ENCODE results near the gene EMP2. TPM values are rescaled to one million over a fixed set of nuclear protein-coding genes. Genes with fewer than 3 reads are reported as not detected.
"Not testable (repeated sequence)": the region's sequence is repeated elsewhere in the genome, so short reads cannot be mapped to it uniquely, and the experiment has no call there.

EMP2 gene
- polyA plus RNA-seq, 4 donors: 22.2 to 25.9 (median 23.9) TPM

DNA sequence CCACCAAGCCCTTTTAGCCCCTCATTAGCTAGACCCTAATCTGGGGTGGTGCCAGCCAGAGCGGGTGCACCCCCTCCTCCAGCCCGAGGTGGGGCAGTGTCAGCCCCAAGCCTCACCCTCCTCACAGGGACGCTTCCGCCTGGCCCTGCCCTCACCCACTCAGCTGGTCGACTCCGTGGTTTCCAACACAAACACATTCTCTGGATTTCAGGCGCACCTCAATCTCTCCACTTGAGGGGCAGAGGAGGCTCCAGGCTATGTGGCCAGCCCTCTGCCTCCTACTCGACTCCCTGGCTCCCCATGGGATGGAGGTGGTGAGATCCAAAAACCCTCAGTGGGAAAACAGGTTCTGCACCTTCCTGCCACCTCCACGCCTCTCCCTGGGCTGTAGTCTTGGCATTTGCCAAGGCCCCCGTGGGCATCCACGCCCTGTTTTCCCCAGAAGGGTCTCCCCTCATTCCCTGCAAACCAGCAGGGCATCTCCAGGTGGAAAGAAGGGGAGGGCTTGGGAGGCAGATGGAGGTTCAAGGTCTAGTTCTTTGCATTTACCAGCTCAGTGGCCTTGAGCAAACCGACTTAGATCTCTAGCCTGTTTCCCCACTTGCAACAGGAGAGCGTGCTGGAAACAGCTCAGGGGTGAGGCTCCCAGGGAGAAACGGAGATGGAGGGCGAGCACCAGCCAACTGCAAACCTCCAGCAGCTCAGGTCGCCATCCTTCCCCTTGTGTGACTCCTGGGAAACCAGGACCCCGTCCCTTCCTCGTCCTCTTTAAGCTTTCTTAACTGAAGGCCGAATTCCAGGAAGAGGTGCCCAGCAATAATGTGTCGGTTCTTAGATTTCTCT lies 1.7 kb downstream of the EMP2 start:
- no peak for DNase-seq (ENCODE audit: low read depth in 4 of 4, low spot score in 2 of 4)

DNA sequence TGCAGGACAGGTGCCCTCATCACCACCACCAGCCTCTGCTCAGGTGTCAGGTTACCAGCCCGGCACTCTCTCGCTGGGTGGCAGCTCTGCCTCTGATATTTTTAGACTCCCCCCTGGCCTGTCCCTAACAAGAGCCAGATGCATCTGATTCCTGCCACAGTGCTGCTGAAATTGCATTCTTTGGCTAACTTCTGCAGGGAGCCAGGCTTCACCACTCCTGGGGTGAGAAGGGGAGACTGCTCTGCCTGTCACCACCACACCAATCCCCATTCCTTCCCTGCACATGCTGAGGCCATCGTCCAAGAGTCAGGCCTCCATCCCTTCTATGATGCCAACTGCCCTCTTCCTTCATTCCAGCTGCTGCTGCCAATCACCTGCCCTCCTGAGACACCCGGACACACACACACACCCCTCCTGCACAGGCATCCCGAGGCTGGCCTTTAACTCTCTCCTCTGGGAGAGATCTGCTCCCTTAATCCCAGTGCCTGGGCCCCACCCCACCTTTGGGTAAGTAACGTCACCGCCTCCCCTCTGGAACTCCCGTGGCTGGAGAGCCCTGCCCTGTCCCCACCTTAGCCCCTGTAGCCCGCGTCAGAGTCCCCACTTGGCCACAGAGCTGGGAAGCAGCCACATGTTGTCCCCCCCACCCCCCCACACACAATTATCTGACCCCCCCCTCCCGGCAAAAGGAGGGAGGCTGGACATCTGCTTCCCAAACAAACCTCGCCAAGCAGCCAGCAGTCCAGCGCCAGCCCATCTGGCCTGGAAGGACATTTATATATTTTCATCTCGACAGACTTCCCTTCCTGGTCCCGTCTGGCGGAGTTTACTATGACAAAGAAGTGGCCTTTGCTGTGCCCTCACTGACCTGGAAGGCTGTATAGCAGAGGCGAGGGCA lies 2.8 kb downstream of the EMP2 start:
- no peak for DNase-seq (ENCODE audit: low read depth in 4 of 4, low spot score in 2 of 4)

DNA sequence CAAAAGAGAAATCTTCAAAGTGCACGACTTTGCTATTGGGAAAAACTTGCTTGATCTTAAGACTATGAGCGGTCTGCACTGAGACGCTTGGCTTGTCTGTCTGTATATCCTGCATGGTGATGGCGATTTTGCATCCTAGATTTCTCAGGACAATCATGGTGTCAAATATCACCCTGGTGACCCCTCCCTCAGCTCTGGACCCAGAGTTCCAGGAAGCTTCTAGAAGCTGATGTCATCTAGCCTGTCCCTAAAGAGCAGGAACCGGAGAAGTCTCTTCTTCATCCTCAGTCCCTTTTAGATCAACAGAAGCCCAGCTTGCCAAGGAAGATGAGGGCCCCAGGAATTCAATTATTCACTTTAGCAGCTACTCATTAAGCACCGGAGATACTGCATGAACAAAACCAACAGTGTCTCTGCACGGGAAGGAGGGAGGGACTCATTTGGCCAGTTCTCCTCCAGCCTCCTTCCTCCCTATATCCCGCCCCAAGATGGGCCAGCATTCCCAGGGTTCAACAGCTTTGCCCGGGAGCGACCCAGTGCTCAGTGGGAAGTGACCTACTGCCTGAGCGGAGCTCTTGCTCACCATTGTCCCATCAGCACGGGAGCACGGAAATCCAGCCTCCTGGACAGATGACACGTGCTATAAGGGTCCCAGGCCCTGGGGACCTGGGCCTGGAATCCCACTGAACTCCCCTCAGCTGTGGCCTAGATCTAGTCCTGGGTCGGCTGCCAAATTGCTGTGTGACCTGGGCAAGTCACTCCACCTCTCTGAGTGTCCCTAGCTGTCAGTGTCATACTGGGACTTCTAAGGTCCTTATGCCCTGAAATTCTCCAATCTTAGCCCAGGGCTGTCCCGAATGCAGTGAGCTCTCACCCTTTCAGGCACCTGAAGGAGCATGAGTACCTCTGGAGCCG lies 3.8 kb downstream of the EMP2 start:
- DNase-seq (ENCODE audit: low read depth in 4 of 4, low spot score in 2 of 4): no peak

DNA sequence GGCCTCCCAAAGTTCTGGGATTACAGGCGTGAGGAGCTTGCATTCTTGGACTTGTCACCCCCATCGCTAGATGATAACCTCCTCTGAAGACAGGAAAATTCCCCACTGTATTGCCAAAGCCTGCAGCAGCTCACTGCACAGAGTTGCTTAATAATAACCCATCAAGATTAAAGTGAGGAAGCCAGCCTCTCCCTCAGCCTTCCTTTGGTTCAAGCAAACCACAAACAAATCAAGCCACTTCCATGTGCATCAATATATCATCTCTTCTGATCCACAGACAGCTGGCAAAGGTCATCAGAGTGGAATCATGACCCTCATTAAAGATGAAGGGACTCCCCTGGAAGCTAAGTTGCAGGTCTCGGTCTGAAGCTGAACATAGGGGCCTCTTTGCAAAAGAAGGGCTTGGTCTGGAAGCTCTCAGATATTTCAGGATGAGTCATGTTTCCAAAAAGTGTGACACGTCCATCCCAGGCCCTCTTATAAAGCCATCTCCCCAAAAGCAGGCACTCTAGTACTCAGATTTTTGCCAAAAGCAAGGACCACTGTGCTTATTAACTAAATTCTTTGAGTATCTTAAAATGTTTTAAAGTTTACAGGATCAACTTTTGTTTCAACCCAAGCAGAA lies 4.8 kb downstream of the EMP2 start:
- DNase-seq (ENCODE audit: low read depth in 4 of 4, low spot score in 2 of 4): no peak

DNA sequence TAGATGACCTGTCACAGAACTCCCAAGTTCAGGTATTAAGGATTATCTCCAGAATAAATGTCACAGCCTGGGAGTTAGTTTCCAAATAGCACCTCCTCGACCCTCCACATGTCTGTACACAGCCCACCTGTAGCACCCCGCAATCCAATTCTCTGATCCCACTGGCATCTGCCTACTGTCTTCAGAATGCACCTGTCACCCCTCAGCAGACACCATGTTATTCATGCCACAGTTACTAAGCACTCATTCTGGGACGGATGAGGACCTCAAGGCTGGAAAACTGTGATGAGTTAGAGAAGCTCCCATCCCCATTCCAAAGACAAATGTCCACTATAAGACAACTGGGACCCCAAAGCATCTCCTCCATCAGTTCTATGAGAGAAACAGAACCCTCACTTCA lies 7.8 kb downstream of the EMP2 start:
- DNase-seq (ENCODE audit: low read depth in 4 of 4, low spot score in 2 of 4): no peak

DNA sequence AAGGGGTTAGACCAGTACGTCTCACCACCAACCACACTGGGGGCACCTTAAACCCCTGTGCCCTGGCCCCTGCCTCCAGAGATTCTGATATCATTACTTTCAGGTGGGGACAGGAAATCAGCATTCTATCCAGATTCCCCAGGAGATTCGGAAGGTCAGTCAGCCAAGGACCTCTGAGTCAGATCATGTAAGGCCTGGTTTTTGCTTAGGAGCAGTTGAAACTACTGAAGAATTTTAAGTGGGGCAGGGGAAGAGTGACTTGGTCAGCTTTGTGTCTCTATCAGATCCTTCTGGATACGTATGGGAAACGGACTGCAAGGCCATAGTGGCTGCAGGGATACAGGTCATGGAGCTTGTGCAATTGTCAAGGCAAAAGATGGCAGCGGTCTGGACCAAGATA lies 9.0 kb downstream of the EMP2 start:
- no peak for DNase-seq (ENCODE audit: low read depth in 4 of 4, low spot score in 2 of 4)

DNA sequence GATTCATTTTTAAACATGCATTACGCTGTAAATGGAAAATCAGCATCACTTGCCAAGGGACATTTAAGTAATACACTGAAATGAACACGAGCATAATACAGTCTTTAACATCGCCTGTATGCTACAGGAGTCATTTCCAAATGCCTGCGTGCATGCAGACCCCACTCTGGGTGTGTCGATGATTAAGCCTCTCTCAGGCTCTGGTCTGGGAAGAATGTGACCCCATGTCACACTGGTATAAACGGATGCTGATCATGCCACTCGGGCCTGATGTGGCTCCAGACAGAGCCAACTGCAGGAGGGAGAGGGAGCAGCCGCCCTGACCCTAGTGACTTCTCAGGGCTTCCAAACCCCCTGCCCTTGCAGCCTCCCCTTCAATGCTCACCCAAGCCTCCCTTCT lies 10.8 kb downstream of the EMP2 start:
- DNase-seq (ENCODE audit: low read depth in 4 of 4, low spot score in 2 of 4): no peak

DNA sequence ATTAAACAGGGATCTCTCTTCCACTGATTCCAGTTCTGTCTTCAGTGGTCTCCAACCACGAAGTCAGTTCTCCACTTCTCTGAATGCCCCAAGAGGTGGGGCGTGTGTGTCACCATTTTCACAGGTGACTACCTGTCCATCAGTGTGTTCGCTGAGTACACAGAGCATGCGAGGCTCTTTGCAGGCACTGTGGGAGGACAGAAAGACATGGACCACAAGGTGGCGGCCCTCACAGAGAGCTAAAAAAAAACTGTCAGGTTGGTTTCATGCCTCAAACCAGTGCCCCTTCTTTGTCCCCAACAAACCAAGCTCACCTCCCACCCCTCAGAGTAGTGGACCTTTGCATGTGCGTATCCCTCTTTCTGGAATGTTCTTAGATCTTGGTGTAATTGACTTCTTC lies 13.8 kb downstream of the EMP2 start:
- no peak for DNase-seq (ENCODE audit: low read depth in 4 of 4, low spot score in 2 of 4)

DNA sequence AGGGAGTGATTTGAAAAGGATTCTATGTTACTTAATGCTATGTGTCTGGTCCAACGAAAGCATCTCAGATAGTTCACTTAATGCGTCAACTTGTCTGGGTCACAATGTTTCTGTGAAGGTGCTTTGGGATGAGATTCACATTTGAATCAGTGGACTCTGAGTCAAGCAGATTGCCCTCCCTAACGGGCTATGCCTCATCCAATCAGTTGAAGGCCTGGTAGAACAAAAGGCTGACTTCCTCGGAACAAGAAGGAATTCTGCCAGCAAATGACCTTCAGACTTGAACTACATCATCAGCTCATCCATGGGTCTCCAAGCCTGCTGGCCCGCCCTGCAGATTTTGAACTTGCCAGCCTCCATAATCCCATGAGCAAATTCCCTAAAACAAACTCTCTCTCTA lies 15.2 kb downstream of the EMP2 start:
- DNase-seq (ENCODE audit: low read depth in 4 of 4, low spot score in 2 of 4): no peak

DNA sequence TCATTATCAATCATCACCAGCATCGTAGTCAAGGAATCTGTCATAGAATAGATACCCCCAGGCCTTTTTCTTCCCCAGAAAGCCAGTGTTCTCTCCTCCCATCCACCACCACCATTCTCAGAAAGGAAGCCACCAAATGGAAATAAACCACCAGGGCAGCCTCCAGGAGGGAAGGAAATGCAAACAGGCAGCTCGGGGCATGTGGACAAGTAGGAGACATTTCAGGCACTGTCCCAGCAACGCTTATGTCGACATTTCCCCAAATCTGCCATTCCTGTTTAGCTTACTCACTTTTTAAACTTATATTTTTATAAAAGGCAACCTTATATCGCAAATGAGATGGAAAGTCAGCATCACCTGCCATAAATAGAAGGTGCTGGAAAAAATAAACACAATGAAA lies 15.8 kb downstream of the EMP2 start:
- DNase-seq (ENCODE audit: low read depth in 4 of 4, low spot score in 2 of 4): no peak

DNA sequence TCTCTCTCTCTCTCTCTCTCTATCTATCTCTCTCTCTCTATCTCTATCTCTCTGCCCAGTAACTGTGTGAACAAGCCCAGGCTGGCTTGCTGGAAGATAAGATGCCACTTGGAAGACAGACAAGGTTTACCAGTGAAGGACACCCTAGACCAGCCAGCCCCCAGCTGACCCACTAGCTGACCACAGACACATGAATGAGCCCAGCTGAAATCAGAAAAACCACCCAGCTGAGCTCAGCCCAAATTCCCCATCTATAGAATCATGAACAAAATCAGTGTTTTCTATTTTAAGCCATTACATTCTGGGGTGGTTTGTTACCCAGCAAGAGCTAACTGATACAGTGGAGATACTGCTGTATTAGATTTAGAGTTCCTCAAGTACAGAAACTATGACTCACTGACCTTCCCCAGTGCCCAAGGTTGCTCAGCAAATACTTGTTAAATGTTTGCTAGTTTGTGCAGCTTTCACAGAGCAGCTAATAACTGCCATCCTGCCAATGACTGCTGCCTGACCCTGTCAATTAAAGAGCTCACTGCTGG lies 18.0 kb downstream of the EMP2 start:
- DNase-seq (ENCODE audit: low read depth in 4 of 4, low spot score in 2 of 4): no peak

DNA sequence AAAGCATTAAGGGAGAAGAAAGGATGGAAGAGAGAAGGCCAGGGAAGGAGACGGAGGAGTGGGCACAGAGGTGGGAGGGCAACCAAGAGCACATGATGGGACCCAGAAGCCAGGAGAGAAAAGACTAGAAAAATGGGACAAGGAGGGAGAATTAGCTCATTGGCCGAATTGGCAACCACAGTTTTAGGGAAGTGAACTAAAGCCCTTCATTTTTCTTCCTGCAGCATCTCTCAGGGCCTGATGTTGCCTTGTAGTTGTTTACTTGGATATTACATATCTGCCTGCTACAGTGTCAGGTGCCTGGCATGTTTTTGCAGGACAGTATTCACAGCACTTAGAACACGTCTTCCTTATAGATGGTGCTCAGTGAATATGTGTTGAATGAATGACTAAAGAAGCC lies 19.0 kb downstream of the EMP2 start:
- DNase-seq (ENCODE audit: low read depth in 4 of 4, low spot score in 2 of 4): no peak

DNA sequence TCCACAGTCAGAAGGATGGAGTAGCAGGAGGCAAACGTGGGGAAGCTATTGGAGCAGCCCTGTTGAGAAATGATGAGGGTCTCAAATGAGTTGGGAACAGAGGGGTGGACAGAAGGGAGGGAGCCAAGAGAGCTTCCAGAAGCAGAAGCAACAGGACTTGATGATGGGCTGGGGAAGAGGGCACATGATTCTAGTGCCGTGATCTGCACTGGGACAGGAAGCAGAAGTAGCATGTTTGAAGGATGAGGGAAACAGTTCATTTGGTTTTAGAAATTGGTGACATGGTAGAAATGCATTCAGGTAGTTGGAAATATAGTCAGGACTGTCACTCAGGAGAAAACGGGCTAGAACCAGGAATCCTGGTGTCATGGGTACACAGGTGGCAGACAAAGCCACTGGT lies 19.4 kb downstream of the EMP2 start:
- no peak for DNase-seq (ENCODE audit: low read depth in 4 of 4, low spot score in 2 of 4)

DNA sequence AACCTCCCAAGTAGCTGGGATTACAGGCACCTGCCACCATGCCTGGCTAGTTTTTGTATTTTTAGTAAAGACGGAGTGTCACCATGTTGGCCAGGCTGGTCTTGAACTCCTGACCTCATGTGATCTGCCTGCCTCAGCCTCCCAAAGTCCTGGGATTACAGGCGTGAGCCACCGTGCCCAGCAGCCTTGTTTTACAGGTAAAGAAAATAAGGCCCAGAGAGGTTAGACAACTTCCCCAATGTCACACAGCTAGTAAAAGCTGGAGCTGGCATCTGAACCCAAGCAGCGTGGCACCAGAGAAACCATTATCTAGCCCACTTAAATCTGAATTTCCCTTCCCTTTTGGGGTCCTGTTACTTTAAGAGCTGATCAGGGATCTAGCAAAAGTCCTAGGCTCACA lies 20.6 kb downstream of the EMP2 start:
- not testable (repeated sequence) for DNase-seq (ENCODE audit: low read depth in 4 of 4, low spot score in 2 of 4)

DNA sequence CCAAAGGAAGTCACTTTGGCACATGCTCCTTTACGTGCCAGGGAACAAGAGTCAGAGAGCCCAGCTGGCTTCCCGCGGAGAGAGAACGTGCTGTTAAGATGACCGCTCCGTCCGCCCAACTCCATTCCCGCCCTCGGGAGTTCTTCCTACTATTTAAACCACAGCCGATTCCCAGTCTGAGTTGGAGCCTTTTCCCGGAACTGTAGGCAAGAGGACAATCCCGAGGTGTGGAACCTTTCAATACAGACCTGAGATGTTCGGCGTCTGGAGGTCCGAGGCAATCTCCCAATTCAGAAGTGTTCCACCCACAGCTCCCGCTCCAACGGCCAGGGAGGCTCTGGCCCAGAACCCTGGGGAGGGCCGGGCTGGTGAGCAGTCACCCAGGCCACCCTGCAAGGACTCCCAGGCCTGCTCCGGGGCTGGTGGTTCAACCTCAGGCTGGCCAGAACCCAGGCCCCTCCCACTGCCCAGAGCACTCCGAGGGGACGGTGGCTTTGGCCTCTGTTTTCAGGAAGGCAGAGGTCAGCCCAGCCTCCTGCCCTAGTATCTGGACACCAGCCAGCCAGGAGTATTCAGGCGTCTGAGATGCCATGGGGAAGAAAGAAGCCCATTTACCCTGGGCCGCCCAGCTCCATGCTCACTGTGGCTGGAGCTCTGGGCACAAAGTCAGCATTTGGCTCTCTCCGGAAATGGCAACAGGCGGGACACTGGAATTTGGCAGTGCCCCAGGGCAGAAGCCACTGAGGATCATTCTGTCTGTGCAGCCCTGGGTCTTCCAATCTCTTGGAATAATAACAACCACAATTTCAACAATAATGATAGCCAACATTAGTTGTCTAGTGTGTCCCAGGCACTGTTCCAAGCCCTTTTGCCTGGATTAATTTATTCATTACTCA lies 21.4 kb downstream of the EMP2 start:
- DNase-seq (ENCODE audit: low read depth in 4 of 4, low spot score in 2 of 4): no peak

DNA sequence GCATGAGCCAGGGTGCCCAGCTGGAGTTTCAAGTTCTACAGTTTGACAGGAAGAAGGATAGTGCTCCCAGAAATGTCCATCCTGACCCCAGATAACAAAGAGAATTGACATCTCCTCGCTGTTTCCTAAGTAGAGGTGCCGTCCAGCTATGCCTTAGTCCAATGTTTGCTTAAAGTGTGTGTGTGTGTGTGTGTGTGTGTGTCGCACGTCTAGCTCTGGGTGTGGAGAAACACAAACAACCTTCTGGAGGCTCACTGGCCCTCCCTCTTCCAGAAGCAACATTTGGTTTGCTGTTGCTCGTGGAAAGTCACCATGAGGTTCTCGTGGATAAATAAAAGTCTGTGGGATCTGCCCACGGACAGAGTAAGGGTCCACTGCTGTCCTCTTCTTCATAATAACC lies 22.1 kb downstream of the EMP2 start:
- no peak for DNase-seq (ENCODE audit: low read depth in 4 of 4, low spot score in 2 of 4)

DNA sequence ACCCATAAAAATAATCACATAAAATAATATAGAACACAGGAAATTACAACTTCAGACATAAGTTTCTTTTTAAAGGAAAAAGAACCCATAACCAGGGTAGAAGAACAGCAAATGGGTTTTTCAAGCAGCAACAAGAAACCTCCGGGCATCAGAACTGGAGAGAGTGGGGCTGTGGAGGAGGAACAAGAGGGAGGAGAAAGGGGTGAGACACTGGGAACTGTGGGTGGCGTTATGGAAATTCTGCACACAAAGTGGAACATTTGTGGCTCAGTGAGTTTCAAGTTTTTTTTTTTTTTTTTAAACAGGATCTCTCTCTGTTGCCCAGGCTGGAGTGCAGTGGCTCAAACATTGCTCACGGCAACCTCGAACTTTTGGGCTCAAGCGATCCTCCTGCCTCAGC lies 22.6 kb downstream of the EMP2 start:
- DNase-seq (ENCODE audit: low read depth in 4 of 4, low spot score in 2 of 4): no peak

DNA sequence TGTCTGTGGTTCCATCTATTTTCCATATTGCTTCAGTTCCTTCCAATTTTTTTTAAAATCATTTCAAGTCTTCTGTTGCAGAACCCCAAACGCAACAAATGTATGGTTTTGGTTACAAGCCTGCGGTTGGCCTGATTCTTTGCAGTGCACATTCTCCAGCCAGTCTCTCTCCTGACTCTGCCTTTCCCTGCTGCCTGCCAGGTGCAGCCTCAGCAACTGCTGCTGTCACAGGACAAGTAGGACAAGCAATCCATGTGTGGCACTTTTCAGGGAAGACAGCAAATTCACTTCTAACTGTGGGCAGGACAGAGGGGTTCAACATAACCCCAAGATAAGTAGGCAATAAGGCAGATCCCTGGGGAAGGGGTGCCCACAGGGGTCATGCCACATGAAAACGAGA lies 24.2 kb downstream of the EMP2 start:
- no peak for DNase-seq (ENCODE audit: low read depth in 4 of 4, low spot score in 2 of 4)

DNA sequence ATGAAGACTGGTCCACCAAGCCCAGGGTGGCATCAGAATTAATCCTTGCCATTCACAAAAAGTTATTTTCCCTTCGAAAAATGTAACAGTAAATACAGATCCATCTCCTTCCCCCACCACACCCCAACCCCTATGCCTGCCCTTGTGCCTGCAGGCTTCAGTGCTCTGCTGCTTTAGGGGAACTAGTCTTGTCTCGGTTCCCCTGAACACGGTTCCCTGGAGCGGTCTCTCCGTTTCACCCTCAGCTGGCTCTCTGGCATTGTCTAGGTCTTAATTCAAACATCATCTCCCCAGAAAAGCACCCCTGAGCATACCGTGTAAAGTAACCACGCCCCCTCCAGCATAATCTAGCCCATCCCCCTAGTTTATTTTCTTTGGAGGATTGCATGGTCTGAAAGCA lies 25.8 kb downstream of the EMP2 start:
- DNase-seq (ENCODE audit: low read depth in 4 of 4, low spot score in 2 of 4): no peak

Measured in left renal cortex interstitium (tissue), 4 donors.